ENCODE measurements around the gene MAP3K2. TPM values are rescaled to one million over a fixed set of nuclear protein-coding genes. Genes with fewer than 3 reads are reported as not detected.

MAP3K2 gene
- total RNA-seq, 4 donors from 2014 or later, result 52.7 to 96.2 (median 54.2) TPM

GRCh38 chr2:127388423-127389164 is 819 bp upstream of the MAP3K2 start:
- ATAC-seq, result no peak
- 42 to 53% methylated on average over 6 to 7 of the region's 8 CpGs for WGBS, 2 donors (ENCODE audit: low coverage in 1 of 2)

GRCh38 chr2:127386764-127387654 is 766 bp downstream of the MAP3K2 start:
- H3K27me3 ChIP-seq, result no peaks in the 10 kb centered on the region
- peak overlapping the region; percentile 87 to 93 for H3K4me3 ChIP-seq
- peaks cover 0 to 59% (median 3%) of the 10 kb centered on the region in 3 donors for H3K4me1 ChIP-seq
- peak overlapping the region; percentile 100 for H3K27ac ChIP-seq
- ATAC-seq, result peak; percentile 83
- no peaks in the 10 kb centered on the region for H3K9me3 ChIP-seq
- WGBS, 2 donors (ENCODE audit: low coverage in 1 of 2), result 0 to 4% methylated on average over 7 of the region's 58 CpGs
- no peaks in the 10 kb centered on the region for H3K36me3 ChIP-seq
- TF ChIP-seq POLR2AphosphoS5 (IDR thresholded peaks at IDR 0.05), result peak; percentile 31
- TF ChIP-seq CTCF (IDR thresholded peaks at IDR 0.05), result no peak
- TF ChIP-seq POLR2A (IDR thresholded peaks at IDR 0.05), result no peak
- no peak for TF ChIP-seq EP300 (IDR thresholded peaks at IDR 0.05)

More at GRCh38 chr2:127388423-127389164, 819 bp upstream of the MAP3K2 start:
- no peaks in the 10 kb centered on the region for H3K27me3 ChIP-seq
- H3K27ac ChIP-seq, result peak overlapping the region; percentile 79 to 100 (median 100)
- peaks cover 0 to 43% (median 3%) of the 10 kb centered on the region in 3 donors for H3K4me1 ChIP-seq
- H3K9me3 ChIP-seq, result no peaks in the 10 kb centered on the region
- TF ChIP-seq POLR2A (IDR thresholded peaks at IDR 0.05), result no peak
- no peak for TF ChIP-seq EP300 (IDR thresholded peaks at IDR 0.05)
- TF ChIP-seq CTCF (IDR thresholded peaks at IDR 0.05), result no peak
- no peak for TF ChIP-seq POLR2AphosphoS5 (IDR thresholded peaks at IDR 0.05)
- H3K4me3 ChIP-seq, result peak overlapping the region; percentile 40 to 87
- no peaks in the 10 kb centered on the region for H3K36me3 ChIP-seq

GRCh38 chr2:127386246-127386645 is 1.5 kb downstream of the MAP3K2 start:
- Histone ChIP-seq H3K27me3 (no peaks in the 10 kb centered on the region), H3K9me3 (no peaks in the 10 kb centered on the region), H3K27ac (peak overlapping the region in 3 of 4 donors; percentile 100), H3K4me3 (peak overlapping the region in 1 of 2 donors; percentile 87), H3K36me3 (no peaks in the 10 kb centered on the region), H3K4me1 (peaks cover 3 to 65% (median 3%) of the 10 kb centered on the region in 3 donors)
- 51 to 70% methylated on average over 4 of the region's 4 CpGs for WGBS, 2 donors (ENCODE audit: low coverage in 1 of 2)
- TF ChIP-seq POLR2A (IDR thresholded peaks at IDR 0.05), result no peak
- ATAC-seq, result no peak

GRCh38 chr2:127384529-127384928 is 3.2 kb downstream of the MAP3K2 start:
- TF ChIP-seq POLR2AphosphoS5 (IDR thresholded peaks at IDR 0.05) (no peak), EP300 (IDR thresholded peaks at IDR 0.05) (no peak), POLR2A (IDR thresholded peaks at IDR 0.05) (no peak), CTCF (IDR thresholded peaks at IDR 0.05) (no peak)
- no peaks in the 10 kb centered on the region for H3K36me3 ChIP-seq
- no peak for ATAC-seq
- H3K4me1 ChIP-seq, result peaks cover 3 to 81% (median 5%) of the 10 kb centered on the region in 3 donors
- no peaks in the 10 kb centered on the region for H3K27me3 ChIP-seq
- H3K4me3 ChIP-seq, result no peak overlapping the region
- no peaks in the 10 kb centered on the region for H3K9me3 ChIP-seq
- no peak overlapping the region for H3K27ac ChIP-seq
- 83 to 97% methylated on average over 6 of the region's 6 CpGs for WGBS, 2 donors (ENCODE audit: low coverage in 1 of 2)

- no peaks in the 10 kb centered on the region for H3K9me3 ChIP-seq
- no peak overlapping the region for H3K4me3 ChIP-seq
- 48 to 69% methylated on average over 2 to 3 of the region's 3 CpGs for WGBS, 2 donors (ENCODE audit: low coverage in 1 of 2)
- no peak for ATAC-seq
- H3K27me3 ChIP-seq, result no peaks in the 10 kb centered on the region
- H3K36me3 ChIP-seq, result no peaks in the 10 kb centered on the region
- H3K4me1 ChIP-seq, result peaks cover 3 to 82% (median 5%) of the 10 kb centered on the region in 3 donors
- no peak overlapping the region for H3K27ac ChIP-seq
- TF ChIP-seq CTCF (IDR thresholded peaks at IDR 0.05) (no peak), EP300 (IDR thresholded peaks at IDR 0.05) (no peak), POLR2A (IDR thresholded peaks at IDR 0.05) (no peak), POLR2AphosphoS5 (IDR thresholded peaks at IDR 0.05) (no peak)
Observed at GRCh38 chr2:127382831-127383230, 4.9 kb downstream of the MAP3K2 start.
